ENCODE results near the gene THAP10. TPM values are rescaled to one million over a fixed set of nuclear protein-coding genes. Genes with fewer than 3 reads are reported as not detected.

Gene THAP10
- total RNA-seq, 2 donors from 2014 or later: 0.62 to 0.74 TPM

- Mint-ChIP-seq H3K36me3 (ENCODE audit: insufficient read depth in 2 of 2) (peaks cover 5% of the 10 kb centered on the region in 2 donors), H3K9me3 (peaks cover 5 to 6% of the 10 kb centered on the region in 2 donors), H3K27ac (no peak overlapping the region), H3K27me3 (ENCODE audit: low read depth) (no peaks in the 10 kb centered on the region), H3K4me3 (no peak overlapping the region), H3K4me1 (ENCODE audit: low read depth) (no peaks in the 10 kb centered on the region)
- DNase-seq: no peak
- ATAC-seq (replicated peaks in 1 of 2): no peak
Measured at GRCh38 chr15:70912187-70912586, 20.0 kb upstream of the THAP10 start.

- Mint-ChIP-seq H3K4me1 (ENCODE audit: low read depth) (no peaks in the 10 kb centered on the region), H3K27me3 (ENCODE audit: low read depth) (peaks cover 10% of the 10 kb centered on the region), H3K27ac (no peak overlapping the region), H3K9me3 (peaks cover 5 to 6% of the 10 kb centered on the region in 2 donors), H3K36me3 (ENCODE audit: insufficient read depth in 2 of 2) (peaks cover 5 to 7% of the 10 kb centered on the region in 2 donors), H3K4me3 (no peak overlapping the region)
- ATAC-seq (replicated peaks in 1 of 2) (no peak), DNase-seq (no peak)
Measured at GRCh38 chr15:70910958-70911357, 18.7 kb upstream of the THAP10 start.

GRCh38 chr15:70907784-70908471, 15.7 kb upstream of the THAP10 start:
- Mint-ChIP-seq H3K27me3 (ENCODE audit: low read depth) (peaks cover 17% of the 10 kb centered on the region), H3K4me3 (no peak overlapping the region), H3K36me3 (ENCODE audit: insufficient read depth in 2 of 2) (peaks cover 5 to 8% of the 10 kb centered on the region in 2 donors), H3K9me3 (peaks cover 5 to 6% of the 10 kb centered on the region in 2 donors), H3K27ac (no peak overlapping the region), H3K4me1 (ENCODE audit: low read depth) (no peaks in the 10 kb centered on the region)
- no peak for ATAC-seq (replicated peaks in 1 of 2)
- no peak for DNase-seq

GRCh38 chr15:70906842-70907241, 14.6 kb upstream of the THAP10 start:
- Mint-ChIP-seq H3K27me3 (ENCODE audit: low read depth) (peaks cover 17% of the 10 kb centered on the region), H3K27ac (no peak overlapping the region), H3K9me3 (peaks cover 5 to 6% of the 10 kb centered on the region in 2 donors), H3K36me3 (ENCODE audit: insufficient read depth in 2 of 2) (peaks cover 5 to 8% of the 10 kb centered on the region in 2 donors), H3K4me3 (no peak overlapping the region), H3K4me1 (ENCODE audit: low read depth) (no peaks in the 10 kb centered on the region)
- DNase-seq (no peak), ATAC-seq (replicated peaks in 1 of 2) (no peak)

GRCh38 chr15:70902107-70902506, 9.9 kb upstream of the THAP10 start:
- no peak for ATAC-seq (replicated peaks in 1 of 2)
- H3K9me3 Mint-ChIP-seq: no peaks in the 10 kb centered on the region
- H3K4me1 Mint-ChIP-seq (ENCODE audit: low read depth): no peaks in the 10 kb centered on the region
- peaks cover 45% of the 10 kb centered on the region for H3K27me3 Mint-ChIP-seq (ENCODE audit: low read depth)
- H3K27ac Mint-ChIP-seq: no peak overlapping the region
- peaks cover 0 to 3% of the 10 kb centered on the region in 2 donors for H3K36me3 Mint-ChIP-seq (ENCODE audit: insufficient read depth in 2 of 2)
- no peak for DNase-seq
- H3K4me3 Mint-ChIP-seq: no peak overlapping the region

- Mint-ChIP-seq H3K36me3 (ENCODE audit: insufficient read depth in 2 of 2) (peaks cover 6 to 8% of the 10 kb centered on the region in 2 donors), H3K4me3 (peak overlapping the region; percentile 94 to 97), H3K27me3 (ENCODE audit: low read depth) (peaks cover 38% of the 10 kb centered on the region), H3K27ac (peak overlapping the region; percentile 92), H3K4me1 (ENCODE audit: low read depth) (peaks cover 17% of the 10 kb centered on the region), H3K9me3 (no peaks in the 10 kb centered on the region)
- DNase-seq (no peak), ATAC-seq (replicated peaks in 1 of 2) (peak; percentile 19 to 31)
Measured at GRCh38 chr15:70892912-70893560, 803 bp upstream of the THAP10 start.

GRCh38 chr15:70882361-70882760, 9.9 kb downstream of the THAP10 start:
- DNase-seq: no peak
- H3K36me3 Mint-ChIP-seq (ENCODE audit: insufficient read depth in 2 of 2): no peaks in the 10 kb centered on the region
- H3K4me1 Mint-ChIP-seq (ENCODE audit: low read depth): no peaks in the 10 kb centered on the region
- no peaks in the 10 kb centered on the region for H3K9me3 Mint-ChIP-seq
- H3K27ac Mint-ChIP-seq: no peak overlapping the region
- H3K4me3 Mint-ChIP-seq: no peak overlapping the region
- ATAC-seq (replicated peaks in 1 of 2): peak in 1 of 2 donors; percentile 49
- H3K27me3 Mint-ChIP-seq (ENCODE audit: low read depth): peaks cover 23% of the 10 kb centered on the region

- no peak for ATAC-seq (replicated peaks in 1 of 2)
- Mint-ChIP-seq H3K9me3 (no peaks in the 10 kb centered on the region), H3K36me3 (ENCODE audit: insufficient read depth in 2 of 2) (no peaks in the 10 kb centered on the region), H3K4me1 (ENCODE audit: low read depth) (no peaks in the 10 kb centered on the region), H3K27ac (no peak overlapping the region), H3K4me3 (no peak overlapping the region), H3K27me3 (ENCODE audit: low read depth) (peaks cover 21% of the 10 kb centered on the region)
- no peak for DNase-seq
Measured at GRCh38 chr15:70880781-70881180, 11.5 kb downstream of the THAP10 start.

GRCh38 chr15:70879401-70879800, 12.8 kb downstream of the THAP10 start:
- Mint-ChIP-seq H3K27ac (no peak overlapping the region), H3K36me3 (ENCODE audit: insufficient read depth in 2 of 2) (no peaks in the 10 kb centered on the region), H3K4me3 (no peak overlapping the region), H3K27me3 (ENCODE audit: low read depth) (peaks cover 35% of the 10 kb centered on the region), H3K9me3 (no peaks in the 10 kb centered on the region), H3K4me1 (ENCODE audit: low read depth) (no peaks in the 10 kb centered on the region)
- ATAC-seq (replicated peaks in 1 of 2): no peak
- no peak for DNase-seq

- Mint-ChIP-seq H3K27ac (no peak overlapping the region), H3K9me3 (peaks cover 0 to 2% of the 10 kb centered on the region in 2 donors), H3K4me3 (no peak overlapping the region), H3K36me3 (ENCODE audit: insufficient read depth in 2 of 2) (no peaks in the 10 kb centered on the region), H3K4me1 (ENCODE audit: low read depth) (no peaks in the 10 kb centered on the region), H3K27me3 (ENCODE audit: low read depth) (peaks cover 48% of the 10 kb centered on the region)
- ATAC-seq (replicated peaks in 1 of 2) (no peak), DNase-seq (no peak)
Measured at GRCh38 chr15:70876683-70877082, 15.6 kb downstream of the THAP10 start.

GRCh38 chr15:70876011-70876410, 16.2 kb downstream of the THAP10 start:
- no peaks in the 10 kb centered on the region for H3K36me3 Mint-ChIP-seq (ENCODE audit: insufficient read depth in 2 of 2)
- no peak overlapping the region for H3K27ac Mint-ChIP-seq
- H3K4me3 Mint-ChIP-seq: no peak overlapping the region
- ATAC-seq (replicated peaks in 1 of 2): no peak
- peaks cover 0 to 2% of the 10 kb centered on the region in 2 donors for H3K9me3 Mint-ChIP-seq
- H3K27me3 Mint-ChIP-seq (ENCODE audit: low read depth): peaks cover 48% of the 10 kb centered on the region
- DNase-seq: no peak
- no peaks in the 10 kb centered on the region for H3K4me1 Mint-ChIP-seq (ENCODE audit: low read depth)

GRCh38 chr15:70875001-70875782, 17.0 kb downstream of the THAP10 start:
- Mint-ChIP-seq H3K27ac (no peak overlapping the region), H3K4me3 (no peak overlapping the region), H3K36me3 (ENCODE audit: insufficient read depth in 2 of 2) (no peaks in the 10 kb centered on the region), H3K27me3 (ENCODE audit: low read depth) (peaks cover 47% of the 10 kb centered on the region), H3K9me3 (peaks cover 0 to 2% of the 10 kb centered on the region in 2 donors), H3K4me1 (ENCODE audit: low read depth) (no peaks in the 10 kb centered on the region)
- no peak for DNase-seq
- no peak for ATAC-seq (replicated peaks in 1 of 2)

Measured in activated T-cell treated with anti-CD3 and anti-CD28 coated beads, Interleukin-2, amount 50 U/mL, for 72 hours (primary cell).